HG03469 (cell line): Measurements from ENCODE around the gene TMED8.
"Not testable (repeated sequence)": the region's sequence is repeated elsewhere in the genome, so short reads cannot be mapped to it uniquely, and the experiment has no call there.

Experiments used
- ATAC-seq: cut with Tn5 transposase; IDR thresholded peaks from one replicate; pipeline ENCODE4 v1.9.1; 2021; ENCODE audit warnings: mild to moderate bottlenecking, moderate library complexity, moderate number of reproducible peaks; ENCODE audit not compliant: unreplicated experiment

Gene TMED8

DNA sequence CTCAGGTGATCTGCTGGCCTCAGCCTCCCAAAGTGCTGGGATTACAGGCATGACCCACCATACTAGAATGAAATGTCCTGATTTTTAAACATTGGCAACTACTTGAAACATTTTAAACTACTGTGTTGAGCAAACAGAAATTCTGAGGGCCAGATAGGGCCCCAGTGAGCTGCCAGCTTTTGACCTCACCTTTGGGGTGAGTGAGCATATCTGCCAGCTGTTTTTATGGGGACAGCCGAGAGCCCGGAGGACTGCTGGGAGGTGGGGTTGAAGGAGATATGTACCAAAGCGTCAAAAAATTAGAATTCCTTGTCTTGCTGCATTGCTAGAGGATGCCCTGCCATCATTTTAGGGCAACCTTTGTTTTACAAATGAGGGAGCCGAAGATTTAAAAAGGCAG is 53.3 kb downstream of the TMED8 start:
- ATAC-seq = no peak

DNA sequence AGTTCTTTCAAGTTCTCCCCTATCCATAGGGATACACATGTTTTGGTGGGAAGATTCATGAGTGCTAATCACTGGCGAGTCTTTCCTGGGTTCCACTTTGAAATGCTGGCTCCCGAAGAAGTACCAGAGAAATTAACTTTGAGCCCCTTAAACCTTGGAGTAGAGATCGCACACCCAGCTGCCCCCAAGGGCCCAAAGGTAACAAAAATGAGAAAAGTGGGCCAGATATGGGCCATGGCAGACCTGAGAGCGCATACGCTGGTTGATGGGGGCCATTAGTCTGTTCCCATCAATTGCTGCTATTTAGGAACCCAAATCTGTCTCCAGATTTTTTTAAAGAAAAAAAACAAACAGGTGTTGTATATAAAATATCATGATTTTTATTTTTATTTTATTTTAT is 53.9 kb downstream of the TMED8 start:
- no peak for ATAC-seq

DNA sequence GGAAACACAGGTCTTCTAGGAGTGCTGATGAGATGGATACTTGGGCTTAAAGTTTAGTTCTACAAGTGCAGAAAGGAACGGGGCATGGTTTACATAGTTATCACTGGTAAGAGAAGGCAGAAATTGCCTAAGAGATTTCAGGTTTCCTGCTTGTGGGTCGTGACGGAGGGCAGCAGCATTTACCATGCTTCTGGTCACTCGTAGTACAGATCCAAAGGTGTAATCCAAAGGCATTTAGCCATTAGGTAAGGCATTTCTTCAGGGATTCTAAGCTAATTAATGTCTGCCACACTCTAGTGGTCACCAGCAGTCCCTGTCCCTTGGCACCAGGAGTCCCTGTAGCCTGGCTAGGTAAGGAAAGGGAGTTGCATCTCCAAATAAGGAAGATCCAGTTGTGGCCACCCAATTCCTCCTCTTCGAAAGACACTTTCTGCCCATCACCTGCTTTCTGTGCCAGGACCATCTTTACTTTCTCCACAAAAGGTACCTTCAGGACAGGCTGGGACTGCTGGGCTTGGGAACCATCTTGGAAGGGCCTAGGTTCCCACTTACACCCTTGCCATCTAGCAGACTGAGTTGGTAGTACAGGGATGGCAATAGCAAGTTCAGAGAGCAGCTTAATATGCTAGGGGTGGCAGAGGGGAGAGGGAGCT is 54.5 kb downstream of the TMED8 start:
- ATAC-seq = no peak

DNA sequence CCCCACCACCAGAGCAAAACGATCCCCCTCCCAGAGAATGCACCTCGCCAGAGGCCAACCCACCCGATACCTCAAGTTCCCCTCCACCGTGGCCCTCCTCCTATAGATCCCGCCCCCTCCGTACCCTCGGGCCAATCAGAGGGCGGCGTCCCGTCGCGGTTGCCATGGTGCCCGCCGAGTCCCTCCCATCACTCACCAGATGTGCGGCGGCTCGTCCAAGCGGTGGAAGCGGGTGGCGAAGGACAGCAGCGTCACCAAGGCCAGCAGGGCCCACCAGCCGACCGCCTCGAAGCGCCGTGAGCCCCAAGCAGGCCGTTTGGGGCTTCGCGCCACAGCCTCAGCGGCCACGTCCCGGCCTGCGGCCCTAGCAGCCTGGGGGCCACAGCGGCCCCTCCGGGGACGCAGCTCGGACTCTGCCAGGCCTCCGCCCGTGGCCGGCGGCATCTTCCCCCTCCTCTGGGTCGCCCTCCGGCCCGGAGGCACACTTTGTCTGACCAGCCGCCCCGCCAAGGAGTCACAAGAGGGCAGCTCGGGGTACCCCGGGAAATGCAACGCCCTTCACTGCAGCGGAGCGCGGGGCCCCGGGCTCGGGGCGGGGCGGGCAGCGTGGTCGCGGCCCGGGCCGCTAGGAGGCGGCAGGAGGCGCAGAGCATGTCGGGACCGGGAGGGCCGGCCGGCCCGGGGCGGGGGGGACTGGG is 56.5 kb downstream of the TMED8 start, which contains the start of gene POMT2:
Gene POMT2 (minus strand): TSS at position 646 of the 698 bp plus-strand sequence. CDS start 202 bp downstream, at position 444.
- ATAC-seq = peak; percentile 46

DNA sequence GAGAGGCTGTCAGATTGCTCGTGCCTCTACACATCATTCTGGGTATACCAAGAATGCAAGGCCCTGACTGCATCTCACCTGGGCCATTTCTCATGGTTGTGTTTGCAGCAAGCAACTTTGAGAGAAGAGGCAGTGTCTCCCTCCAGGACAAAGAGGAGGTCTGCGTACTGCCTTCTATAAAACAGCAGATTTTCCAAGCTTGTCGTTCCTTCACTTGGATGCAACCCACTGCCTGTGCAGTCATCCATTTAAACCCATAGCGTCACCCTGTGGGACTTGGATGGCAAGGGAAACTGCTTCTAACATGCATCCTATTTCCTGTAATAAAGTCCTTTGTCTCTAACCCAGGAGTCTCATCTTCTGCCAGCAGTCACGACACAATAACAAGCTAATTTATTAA is 57.5 kb downstream of the TMED8 start:
- no peak for ATAC-seq

DNA sequence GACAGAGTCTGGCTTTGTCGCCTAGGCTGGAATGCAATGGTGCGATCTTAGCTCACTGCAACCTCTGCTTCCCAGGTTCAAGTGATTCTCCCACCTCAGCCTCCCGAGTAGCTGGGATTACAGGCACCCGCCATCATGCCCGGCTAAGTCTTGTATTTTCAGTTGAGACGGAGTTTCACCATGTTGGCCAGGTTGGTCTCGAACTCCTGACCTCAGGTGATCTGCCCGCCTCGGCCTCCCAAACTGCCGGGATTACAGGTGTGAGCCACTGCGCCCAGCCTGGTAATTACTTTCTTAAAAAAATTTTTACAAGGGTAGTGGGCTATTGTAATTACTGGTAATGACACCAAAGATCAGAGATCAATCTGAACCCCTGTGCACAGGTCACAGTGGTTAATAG is 58.1 kb downstream of the TMED8 start:
- not testable (repeated sequence) for ATAC-seq

DNA sequence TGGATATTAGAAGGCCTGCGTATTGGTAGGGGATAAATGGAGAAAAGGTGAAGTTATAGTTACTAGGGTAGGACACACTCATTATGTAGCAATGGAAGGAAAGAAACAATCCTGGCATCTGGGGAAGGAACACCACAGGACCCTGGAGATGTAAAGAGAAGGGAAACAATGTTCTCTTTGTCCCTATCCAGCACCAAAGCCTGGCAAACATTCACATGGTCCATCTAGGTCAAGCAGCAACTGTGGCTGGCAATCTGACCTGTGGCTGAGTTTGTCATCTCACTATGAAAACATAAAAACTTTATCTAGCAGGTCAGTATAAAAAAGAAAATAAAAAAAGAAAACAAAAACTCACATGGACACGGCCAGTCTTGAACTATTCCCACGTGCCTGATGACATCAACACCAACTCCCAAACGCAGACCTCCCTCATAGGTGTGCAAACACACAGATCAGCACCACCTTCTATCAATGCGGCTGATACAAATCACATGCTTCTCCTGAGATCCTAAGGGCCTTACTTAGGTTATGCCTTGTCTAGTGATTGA is 58.8 kb downstream of the TMED8 start:
- ATAC-seq = no peak

DNA sequence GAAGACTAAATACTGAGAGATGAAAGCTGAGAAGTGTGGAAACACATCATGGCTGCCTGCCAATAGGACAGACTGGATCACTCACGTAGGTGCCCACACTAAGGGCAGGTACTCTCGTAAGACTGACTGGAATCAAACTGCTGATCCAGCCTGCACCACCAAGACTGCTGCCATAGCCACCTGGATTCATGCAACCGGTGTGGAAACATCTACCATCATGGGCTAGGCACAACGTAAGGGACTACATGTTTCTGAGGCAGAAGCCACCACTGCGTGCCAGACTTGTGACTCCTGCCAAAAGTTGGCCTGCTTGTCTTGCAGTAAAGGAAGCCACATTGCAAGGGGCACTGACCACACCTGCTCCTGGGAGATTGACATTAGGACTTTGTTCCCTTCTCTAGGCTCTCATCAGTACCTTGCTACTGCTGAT is 60.0 kb downstream of the TMED8 start:
- no peak for ATAC-seq

DNA sequence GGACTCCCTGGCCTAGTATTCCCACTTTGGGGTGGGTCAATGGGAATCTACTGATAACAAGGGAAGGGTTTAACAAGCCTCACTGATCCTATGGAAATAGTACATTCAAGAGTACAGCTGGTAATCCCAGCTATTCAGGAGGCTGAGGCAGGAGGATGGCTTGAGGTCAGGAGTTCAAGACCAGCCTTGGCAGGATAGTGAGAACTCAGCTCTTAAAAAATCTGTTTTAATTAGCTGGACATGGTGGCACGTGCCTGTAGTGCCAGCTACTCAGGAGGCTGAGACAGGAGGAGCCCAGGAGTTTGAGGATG is 60.7 kb downstream of the TMED8 start:
- ATAC-seq = no peak

DNA sequence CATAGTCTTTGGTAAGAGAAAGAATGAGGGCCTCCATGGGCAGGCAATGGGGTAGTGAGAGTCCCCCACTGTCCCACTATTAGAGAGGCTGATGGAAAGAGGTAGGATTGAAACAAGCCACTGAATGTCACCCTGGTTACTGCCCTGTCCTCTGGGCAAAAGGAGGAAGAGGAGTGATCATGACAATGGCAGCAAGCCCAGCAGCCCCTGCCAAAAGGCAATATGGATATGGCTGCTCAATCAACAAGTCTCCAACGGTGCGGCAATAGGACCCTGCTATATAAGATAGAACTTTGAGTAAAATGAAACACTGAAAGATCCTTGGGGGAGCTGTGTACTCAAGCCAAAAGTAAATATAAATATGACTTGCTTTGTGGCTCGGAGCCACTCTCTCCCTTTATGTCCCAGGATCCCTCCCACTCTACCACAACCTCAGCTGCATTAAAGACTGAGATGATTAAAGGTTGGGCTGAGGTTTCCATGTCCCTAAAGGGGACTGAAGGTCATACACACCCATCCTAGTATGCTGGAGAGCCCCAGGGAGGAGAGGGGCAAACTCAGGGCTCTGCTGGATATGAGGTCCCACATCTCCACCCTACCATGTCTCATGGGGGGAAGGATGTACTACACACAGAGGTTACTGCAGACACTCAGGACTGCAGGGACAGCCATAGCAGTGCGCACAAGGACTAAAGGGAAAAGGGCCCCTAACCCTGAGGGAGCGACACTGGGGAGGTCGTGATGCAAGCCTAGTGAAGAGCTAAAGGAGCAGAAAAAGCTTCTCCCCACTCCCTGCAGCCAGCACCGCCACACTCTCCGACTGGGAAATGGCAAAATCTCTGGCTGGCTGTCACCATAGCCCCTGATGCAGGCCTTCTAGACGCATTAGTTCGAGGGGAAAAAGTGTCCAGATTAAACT is 62.1 kb downstream of the TMED8 start:
- no peak for ATAC-seq

DNA sequence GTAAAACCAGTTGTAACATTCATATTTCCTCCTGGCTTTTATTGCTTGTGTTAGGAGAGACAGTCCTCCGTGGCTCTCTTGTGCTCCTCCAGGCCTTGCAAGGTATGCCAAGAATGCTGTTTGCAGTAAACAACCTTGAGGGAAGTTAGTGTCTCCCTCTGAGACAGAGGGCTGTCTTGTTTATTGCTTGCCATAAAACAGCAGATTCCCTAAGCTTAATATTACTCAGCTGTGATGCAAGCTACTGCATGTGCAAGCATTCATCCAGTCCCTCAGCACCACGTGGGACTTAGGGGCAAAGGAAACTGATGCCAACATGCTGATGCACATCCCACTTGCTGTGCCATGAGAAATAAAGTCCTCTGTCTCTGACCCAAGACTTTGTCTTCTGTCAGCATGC is 62.9 kb downstream of the TMED8 start:
- ATAC-seq = no peak

DNA sequence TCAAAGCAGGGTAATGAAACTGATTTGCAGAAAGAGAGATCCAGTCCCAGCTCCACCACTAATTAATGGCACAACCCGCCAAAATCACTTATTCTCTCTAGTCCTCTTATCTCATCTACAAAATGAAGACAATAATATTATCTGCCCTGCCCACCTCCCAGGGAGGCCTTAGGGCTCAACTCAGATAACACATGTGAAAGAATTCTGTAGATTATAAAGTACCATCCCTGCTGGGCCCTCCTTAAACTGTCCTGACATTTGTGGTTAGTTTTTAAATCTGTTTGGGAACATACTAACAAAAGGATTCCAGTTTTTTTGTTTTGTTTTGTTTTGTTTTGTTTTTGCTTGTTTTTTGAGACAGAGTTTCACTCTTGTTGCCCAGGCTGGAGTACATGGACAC is 63.5 kb downstream of the TMED8 start:
- no peak for ATAC-seq

DNA sequence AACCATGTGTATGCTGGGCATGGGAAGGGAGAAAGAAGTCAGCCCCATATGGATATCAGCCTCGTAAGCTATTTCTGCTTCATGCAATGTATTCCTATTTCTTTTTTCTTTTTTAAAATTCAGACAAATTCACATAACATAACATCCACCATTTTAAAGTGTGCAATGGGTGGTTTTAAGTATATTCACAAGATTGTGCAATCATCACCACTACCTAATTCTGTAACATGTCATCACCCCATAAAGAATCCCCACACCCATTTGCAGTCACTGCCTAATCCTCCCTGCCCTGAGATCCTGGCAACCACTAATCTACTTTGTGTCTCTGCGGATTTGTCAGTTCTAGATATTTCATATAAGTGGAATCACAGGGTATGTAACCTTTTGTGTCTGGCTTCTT is 65.7 kb downstream of the TMED8 start:
- no peak for ATAC-seq

DNA sequence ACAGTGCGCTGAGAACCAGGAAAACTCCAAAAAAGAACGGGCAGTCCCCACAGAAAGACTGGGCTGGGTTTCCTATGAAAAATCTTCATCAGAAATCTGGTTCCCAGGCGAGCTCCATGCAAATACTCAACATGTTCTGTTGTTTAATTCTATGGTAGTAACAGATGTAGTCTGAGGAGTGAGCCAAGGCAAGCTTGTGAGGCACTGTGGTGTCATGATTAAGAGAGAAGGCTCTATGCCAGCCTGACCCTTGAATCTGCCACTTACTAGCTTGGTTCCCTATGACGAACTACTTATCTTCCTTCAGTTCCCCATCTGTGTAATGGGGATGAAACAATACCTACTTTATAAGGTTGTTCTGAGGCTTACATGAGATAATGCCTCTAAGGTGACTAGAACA is 66.9 kb downstream of the TMED8 start:
- no peak for ATAC-seq

DNA sequence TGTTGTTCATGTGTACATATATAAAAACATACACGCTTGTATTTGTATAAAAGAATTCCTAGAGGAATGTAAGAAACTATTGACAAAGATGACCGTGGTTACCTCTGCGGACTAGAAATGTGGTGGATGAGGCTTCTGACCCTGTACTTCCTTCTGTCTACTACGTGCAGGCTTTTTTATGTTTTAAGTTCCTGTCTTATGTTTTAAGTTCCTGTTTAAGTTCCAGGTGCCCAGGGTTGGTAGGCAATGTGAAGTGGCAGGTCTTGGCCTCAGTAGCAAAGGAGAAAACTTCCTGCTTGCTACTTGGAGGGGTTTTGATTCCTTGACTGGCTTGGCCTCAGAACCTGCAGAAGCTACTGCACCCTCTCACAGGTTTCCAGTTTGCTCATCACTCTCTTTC is 67.8 kb downstream of the TMED8 start:
- no peak for ATAC-seq

DNA sequence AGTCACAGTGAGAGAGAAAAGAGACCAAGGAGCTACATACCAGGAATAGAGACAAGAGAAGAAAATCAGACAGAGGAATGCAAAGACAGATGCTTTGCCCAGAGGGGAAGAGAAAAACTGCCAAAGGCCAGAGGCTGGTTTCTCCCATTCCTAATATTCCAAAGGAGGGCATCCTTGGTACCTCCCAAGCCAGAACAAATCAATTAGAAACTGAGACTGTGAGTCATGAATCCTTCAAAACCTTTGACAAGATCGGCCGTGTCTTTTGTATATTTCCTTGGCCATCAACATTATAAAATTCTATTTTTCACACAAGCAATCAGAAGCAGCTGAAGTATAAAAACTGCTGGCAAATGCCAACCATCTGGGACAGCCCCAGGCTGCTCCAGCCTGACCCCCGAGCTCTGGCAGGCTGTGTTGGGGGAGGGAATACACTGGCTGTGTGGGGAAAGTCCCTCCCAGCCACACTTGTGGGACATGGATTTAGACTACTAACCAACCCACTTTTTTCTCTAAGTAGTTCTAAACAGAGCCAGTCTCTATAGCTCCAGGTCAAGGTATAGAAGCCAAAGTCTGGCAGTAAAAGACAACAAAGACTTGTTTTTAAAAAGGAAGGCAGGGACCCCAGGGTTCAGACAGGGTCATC is 69.9 kb downstream of the TMED8 start:
- no peak for ATAC-seq

DNA sequence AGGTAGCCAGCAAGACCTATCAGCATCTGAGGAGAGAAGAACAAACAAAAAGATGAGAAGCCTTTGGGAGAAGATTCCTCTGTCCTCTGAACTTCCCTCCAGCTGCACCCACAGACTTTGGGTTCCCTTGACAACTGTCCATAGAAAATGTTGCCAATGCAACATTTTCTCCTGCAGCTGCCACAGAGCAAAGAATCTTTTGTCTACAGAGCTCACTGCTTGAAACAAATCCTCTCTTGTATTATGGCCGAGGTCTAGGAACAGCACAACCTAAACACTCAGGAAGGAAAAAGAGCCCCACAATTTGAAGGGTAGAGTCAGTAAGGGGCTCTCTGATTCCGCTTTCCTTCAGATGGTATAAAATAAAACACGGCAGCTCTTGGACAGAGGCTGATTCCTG is 70.5 kb downstream of the TMED8 start:
- no peak for ATAC-seq

DNA sequence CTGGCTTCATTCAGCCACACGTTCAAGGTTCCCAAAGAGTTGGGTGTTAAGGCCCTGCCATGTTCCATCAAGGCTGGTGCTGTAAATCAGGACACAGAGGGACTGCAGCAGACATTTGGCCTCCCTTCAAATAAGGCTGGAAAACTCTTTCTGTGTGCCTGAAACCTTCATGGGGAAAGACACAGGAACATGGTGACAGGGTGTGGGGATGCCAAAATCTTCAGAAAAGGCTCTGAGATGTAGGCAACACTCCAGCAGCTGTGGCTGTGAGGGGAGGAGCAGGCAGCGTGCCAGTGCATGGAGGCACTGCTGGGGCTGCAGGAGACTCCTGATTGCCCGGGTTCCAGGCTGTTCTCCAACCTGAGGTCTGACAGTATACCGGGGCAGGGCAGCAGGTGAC is 71.2 kb downstream of the TMED8 start:
- ATAC-seq = no peak

DNA sequence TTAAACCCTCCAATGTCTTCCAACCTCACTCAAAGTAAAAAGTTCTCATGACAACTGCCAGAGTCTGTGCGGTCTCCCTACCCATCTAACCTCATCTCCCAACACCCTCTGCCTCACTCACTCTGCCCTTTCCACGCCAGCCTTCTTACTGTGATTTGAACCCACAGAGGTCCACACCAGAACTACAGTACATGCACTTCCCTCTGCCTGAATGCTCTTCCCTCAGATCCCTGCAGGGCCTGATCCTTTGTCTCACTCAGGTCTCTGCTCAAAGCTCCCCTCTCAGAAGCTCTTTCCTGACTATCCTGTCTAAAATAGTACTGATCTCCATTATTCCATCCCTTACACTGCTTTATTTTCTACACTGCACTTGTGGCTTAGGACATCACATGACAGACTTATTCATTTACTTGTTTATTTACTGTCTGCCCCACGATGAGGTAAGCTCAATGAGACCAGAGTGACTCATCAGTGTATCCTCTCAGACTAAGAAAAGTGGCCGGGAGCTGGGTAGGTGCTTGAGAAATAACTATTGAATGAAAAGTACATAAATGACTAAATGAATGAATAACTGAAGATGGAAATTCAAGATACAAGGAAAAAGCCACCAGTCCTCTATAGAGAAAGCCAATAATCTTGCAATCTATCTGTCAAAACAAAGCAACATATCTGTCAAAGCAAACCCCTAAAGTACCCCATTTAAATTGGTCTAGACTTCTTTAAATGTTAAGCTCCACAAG is 73.3 kb downstream of the TMED8 start:
- ATAC-seq = no peak

DNA sequence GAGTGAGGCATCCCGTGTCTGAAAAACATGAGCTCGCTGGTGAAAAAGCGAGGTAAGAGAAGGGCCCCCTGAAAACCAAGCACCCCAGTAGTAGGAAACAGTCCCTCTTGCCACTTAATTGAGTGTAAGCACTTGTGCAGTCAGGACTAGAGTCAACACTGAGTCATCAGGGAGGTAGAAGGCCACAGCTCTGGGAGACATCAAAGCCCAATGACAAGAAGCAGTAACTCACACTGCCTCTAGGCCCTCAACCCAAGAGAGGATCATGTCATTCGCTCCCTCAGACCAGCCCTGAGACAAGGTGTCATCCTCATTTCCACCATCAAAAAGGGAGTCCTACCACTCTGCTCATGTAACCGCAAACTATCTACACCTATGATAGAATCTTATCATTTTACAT is 74.0 kb downstream of the TMED8 start:
- no peak for ATAC-seq
